HG03378 (cell line): Measurements from ENCODE around the gene MPP1.

ENCODE experiments used
- ATAC-seq: cut with Tn5 transposase; IDR thresholded peaks from one replicate; pipeline ENCODE4 v1.9.1; 2021; ENCODE audit warnings: mild to moderate bottlenecking, moderate library complexity; ENCODE audit not compliant: unreplicated experiment

MPP1 gene

DNA sequence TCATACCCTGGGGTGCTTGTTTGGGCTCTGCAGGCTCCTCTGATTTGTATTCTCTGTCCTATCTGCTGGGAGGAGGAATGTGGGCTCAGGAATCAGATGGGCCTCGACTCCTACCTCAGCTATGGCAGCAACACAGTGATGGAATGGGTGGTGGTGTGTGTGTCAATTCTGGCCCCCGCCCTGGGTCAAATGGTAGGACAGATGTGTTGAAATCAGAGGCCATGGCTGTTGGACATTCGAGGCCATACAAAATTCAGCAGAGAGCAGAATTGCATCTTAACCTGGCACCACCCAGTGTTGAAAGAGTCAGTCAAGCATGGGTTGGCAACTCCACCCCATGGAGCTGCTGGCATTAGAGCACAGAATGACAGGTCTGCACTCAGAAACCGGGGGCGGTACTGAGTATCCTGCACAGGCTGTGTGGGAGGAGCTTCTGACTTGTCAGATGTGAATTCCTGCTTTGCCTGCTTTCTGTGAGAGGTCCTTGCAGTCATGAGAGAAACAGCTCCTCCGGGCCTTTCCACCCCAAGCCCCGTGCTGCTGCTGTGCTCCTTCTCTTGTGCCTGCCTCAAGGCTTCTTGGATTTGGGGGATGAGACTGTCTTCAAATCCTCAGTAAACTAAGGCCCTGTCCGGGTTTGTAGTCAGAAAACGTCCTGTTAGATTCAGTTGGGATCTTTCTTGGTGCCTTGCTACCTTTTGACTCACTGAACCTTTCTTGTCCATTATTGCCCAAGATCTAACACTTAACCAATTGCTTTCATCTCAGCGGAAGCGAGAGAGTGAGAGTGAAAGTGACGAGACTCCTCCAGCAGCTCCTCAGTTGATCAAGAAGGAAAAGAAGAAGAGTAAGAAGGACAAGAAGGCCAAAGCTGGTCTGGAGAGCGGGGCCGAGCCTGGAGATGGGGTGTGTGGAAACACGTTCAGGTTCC, 29.6 kb downstream of the MPP1 start:
- ATAC-seq: no peak

DNA sequence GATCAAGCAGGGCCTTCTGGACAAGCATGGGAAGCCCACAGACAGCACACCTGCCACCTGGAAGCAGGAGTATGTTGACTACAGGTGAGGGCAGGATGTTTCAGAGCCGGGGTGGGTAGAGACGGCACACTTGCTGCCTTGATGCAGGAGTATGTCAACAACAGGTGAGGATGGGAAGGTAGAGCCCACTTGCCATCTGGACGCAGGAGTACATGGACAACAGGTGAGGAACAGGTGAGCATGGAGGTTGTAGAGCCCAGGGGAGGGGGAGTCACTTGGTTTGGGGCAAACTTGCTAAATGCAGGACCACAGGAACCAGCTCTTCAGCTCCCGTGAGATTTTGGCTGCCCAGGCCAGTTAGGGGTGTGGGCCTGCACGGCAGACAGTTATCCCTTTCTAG, 30.7 kb downstream of the MPP1 start:
- ATAC-seq: no peak

DNA sequence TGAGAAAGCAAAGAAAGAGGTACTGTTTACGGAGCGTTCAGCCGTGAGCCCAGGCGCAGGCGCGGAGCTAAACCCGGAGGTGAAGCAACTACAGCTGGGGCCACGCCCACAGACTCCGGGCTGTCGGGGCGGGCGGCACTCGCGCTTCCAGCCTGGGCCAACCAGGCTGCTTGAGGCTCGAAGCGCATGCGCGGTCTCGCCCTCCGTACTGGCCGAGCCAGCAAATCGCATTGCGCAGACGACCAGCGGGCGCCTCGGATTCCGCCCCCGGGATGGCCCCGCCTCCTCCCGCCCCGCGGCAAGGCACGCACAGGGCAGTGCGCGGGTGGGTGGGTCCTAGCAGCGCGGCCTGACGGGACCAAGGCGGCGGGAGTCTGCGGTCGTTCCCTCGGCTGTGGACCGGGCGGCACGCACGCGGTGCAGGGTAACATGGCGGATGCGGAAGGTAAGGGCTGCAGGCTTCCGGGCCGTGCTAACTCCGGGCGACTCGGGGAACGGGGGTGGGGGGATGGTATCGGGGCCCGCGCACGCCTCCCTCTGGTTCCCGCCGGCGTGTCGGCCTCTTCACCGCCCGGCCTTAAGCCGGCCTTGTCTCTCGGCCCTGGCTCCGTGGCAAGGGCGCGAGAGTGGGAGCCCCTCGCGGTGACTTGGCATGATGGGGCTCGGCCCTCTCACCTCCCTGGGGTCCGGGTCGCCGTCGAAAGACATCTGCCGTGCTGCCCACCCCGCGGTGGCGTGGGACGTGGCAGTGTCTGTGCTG, 42.6 kb downstream of the MPP1 start, which contains the start of gene DKC1:
Gene DKC1 (plus strand): TSS at position 328 of the 760 bp plus-strand sequence. CDS start 102 bp downstream, at position 430.
- peak; percentile 82 for ATAC-seq

DNA sequence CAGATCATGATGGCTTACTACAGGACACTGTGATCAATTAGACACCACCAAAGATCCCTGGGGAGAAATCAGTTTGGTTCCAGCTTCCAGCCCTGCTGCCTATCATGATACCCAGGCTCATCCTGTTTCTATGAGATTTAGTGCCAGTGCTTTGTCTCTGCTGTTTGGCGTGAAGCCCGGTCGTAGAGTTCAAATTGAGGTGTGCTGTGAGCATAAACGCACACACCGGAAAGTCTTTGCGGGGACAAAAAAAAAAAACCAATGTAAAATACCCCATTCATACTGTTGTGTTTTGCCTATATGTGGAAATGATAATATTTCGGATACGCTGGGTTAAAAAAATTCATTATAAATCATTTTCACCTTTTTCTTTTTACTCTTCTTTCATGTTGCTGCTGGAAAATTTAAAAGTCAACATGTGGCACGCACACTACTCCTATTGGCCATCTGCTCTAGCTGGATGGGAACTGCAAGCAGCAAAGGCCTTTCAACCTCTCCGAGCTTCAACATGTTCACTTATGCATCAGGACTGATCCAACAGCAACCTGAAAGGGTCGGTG, 43.2 kb downstream of the MPP1 start:
- ATAC-seq: no peak

DNA sequence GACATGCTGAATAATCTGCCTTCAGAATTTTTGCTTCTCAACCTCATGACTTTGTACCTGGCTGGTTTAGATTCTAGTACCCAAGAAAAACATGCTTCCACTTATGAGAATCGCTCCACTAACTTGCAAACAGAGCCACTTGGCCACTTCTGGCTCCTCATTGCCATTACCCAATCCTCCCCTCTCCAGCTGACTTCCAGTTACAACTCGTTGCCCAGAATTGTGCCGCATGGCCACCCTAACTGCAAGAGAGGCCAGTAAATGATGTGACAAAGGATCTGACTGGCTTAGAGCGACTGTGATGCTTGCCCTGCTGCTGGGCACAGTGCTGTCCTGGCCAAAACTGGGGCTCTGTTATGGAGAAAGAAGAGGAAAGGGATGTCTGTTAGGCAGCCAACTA, 46.6 kb downstream of the MPP1 start:
- ATAC-seq: no peak

DNA sequence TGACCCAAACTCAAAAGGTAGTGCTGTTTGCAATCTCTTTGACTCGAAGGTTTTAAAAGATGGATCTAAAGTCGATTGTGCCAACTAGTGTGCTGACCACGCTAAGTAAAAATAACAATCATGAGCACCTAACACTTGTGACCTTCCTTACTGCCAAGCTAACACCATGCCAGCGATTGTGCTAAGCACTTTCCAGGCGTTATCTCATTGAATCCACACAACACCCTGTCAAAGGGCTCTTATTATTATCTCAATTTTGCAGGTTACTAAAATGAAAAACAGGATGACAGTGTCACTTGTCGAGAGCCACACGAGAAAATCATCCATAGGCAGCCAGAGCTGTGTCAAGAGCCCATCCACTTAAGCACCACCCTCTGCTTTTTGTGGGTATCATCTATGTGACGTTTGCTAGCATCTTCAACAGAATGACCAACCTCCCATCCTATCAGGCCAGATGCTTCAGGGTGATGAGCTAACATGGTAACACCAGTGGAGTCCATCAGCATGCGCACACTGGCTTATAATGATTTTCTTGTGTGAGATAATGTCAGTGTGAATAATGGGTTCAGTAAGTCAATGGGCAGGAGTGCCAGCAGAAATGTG, 53.5 kb downstream of the MPP1 start:
- ATAC-seq: no peak

DNA sequence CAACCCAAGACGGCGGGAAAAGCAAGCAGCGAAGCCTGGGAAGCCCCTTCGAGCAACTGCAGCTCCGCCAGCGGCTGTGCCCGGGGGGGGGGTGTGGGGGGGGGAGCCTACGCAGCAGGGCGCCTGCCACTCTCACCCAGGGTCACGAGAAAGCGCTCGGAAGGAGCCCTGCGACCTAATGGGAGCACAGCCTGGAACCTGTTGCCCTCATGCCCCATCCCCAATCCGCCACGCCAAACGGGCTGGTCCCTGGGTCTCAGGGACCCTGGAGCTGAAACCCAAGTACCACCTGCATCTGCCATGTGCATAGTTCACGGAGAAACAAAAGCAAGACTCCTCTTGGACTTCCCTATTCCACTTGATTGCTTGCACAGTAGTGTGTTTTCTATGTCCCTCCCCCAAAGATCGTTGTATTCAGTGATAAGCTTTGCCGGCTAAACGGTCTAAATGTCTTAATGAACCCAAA, 54.0 kb downstream of the MPP1 start:
- ATAC-seq: no peak

DNA sequence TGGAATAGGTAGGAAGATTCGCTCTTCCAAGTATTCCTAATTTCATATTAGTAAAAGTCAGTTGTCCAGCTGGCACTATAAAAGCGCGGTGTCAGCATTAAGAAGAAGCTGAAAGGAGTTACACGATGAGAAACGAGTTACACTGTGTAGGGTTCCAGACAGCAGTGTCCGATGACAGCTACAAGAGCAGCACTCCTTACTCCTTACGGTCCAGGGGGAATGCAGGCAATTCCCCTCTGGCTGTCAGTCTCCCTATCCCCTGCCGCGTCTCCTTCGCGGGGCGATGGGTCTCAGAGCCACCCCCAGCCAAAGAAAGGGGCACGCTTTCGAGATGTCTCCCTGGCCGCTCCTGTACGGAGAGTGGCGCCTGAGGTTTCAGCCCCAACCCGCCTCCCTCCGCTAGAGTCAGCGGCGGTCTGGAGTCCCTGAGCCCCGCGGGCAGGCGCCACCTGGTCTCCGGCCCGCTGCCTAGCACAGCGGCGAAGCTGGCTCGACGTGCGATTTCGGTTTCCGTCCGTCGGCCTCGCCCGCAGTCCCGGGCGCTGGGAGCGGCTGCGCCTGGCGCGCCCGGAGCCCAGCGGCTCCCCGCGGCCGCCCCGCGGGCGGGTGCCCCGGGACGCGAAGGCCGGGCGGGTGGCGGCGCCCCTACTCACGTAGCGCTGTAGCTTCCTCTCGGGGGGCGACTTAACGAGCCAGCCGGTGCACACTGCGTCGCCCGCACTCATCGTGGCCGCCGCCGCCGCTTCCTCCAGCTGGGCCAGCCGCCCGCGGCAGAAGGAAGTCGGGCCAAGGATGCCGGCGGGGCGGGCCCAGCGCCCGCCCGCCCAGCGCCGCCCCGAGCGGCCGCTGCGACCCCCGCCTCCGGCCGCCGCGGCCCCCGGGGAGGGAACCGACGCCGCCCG, 54.7 kb downstream of the MPP1 start, which contains the start of gene GAB3:
Gene GAB3 (minus strand): TSS at position 777 of the 902 bp plus-strand sequence. CDS start 52 bp downstream, at position 725.
- no peak for ATAC-seq

DNA sequence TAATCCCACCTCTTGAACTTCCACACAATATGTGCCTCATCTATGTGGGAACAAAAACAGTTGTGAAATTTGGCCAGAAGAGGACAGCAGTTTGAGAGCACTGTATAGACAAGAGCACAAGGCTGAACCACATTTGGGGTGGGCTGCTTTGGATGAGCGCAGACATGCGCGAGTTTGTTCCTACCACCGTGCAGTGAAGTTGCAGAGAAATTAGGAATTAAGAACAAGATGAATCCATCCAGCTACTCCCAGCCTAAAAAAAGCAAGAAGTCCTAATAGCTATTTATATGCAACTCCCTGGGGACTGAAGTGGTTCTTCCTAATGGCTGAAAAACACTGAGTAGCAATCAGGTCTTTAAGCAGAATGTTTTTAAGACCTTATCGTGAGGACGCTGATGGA, 55.4 kb downstream of the MPP1 start:
- no peak for ATAC-seq

DNA sequence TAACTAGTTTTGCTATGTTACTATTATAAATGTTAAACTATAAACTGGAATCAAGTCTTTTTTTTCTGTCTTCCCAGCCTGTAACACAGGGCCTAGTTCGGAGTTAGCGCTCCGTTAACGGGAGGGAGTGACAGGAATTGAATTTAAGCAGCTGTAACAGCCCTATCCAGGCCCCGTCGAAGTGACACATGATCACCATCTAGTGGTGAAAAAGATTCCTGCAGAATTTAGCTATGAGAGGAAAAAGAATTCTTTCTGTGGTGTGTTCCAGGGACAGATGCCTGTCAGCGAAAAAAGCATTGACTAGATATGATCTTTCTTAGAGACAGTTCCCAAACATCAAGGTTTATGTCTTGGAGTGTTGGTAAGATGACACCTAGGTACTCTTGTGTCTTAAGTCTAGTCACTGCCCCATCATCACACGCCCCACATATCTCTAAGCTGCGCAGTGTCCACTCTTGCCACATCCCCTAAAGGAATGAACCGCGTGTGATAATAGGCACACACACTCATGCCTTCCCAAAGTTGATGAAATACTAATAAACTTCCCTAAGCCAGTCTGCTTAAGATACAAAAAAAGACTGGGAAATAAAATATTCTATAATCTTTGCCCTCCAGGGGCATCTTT, 56.5 kb downstream of the MPP1 start:
- ATAC-seq: peak; percentile 65

DNA sequence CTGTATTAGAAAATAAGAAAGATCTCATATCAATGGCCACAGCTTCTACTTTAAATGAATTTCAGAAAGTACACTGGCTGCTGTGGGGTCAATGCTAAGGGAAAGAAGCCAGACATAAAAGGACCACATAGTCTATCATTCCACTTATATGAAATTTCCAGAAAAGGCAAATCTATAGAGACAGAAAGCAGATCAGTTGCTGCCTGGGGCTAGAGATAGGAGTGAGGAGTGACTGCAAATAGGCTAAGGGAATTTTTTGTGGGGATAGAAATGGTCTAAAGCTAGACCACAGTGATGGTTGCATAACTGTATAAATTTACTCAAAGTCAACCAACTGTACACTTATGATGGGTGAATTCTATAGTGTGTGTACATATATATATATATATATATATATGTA, 62.7 kb downstream of the MPP1 start:
- no peak for ATAC-seq

DNA sequence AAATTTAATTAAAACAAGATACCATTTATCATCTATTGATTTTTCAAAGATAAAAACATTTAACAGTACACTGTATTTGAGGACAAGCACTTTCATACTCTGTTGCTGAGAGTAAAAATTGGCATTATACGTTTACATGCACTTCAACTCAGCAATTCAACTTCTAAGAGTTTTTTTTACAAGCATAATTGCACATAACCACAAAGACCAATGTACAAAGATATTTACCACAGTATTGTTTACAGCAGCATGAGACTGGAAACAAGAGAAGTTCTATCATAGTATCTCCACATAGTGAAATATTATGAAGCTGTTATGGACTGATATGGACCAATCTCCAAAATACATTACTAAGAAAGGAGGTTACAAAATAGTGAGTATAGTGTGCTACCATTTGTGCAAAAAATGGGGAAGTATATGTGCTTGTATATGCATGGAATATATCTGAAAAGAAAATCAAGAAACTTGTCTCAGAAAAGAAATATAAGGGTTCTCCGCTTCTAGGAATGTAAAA, 65.3 kb downstream of the MPP1 start:
- no peak for ATAC-seq

DNA sequence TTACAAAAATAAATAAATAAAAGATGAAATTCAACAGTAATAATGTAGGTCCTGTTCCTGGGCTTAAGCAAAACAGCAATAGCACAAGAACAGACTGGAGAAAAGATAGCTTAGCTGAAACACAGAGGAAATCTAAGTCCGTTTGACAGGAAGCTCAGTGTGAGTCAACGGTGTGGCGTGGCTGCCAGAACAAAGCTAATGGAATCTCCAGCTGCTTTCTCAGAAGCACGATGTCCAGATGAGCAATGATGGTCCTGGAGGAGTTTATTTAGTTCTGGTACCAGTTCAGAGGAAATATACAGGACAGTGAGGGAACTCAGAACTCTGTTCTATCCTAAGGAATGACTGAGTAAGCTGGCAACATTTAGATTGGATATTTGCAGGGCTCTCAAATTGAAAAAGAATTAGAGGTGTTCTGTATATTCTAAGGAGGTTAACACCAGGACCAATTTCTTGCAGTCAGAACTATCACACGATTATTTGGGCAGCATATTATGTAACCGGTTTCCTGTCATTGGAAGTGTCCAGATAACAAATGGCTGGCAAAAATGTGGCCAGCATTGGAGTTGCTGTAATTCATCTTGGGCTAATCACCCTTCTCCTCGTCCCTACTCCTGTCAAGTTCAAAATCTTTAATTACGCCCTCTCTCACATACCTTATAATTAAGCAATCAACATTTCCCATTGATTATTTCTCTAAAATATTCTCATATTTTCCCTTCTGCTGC, 67.1 kb downstream of the MPP1 start:
- ATAC-seq: no peak

DNA sequence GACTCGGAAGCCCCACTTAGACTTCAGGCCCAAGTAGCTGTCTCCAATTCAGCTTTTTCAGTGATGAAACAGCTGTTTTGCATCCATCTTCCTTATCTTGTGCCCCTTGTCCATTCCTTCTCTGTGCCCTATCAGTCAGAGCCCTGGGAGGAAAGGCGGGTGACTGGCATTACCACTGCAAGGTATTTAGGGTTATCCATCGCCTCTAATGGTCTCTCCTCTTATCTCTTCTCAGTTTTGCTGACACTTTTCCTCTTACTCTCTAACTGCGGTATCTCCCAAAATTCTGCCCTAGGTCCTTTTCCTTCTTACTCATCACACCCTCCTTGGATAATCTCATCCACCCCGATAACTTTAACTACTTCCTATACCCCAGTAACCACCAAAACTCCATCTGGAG, 68.1 kb downstream of the MPP1 start:
- no peak for ATAC-seq

DNA sequence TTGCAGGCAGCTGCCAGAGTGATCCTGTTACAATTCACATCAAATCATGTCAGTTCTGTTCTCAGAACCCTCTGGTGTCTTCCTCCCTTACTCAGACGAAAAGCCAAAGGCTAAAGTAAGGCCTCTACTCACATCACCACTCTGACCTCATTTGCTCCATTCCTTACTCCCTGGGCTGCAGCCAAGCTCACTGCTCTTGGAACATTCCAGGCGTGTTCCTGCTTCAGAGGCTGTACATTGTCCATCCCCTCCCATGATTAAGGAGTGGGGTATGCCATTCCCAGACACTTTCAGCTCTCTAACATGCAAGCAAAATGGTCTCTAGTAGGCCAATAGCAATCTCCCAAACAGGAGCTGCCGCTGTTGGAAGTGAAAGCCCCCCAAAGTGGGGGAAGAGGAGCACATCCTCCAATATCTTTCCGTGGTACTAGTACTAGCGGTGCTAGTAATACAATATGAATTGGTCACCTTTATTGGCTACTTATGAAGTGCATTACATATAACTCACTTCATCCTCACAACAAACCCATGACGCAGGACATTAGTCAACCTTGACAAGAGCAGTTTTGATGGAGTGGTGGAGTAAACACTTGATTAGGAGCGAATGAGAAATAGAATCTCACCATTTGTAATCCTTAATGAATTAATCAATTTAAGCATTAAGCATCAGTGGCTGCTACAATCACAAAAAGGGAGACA, 69.4 kb downstream of the MPP1 start:
- no peak for ATAC-seq

DNA sequence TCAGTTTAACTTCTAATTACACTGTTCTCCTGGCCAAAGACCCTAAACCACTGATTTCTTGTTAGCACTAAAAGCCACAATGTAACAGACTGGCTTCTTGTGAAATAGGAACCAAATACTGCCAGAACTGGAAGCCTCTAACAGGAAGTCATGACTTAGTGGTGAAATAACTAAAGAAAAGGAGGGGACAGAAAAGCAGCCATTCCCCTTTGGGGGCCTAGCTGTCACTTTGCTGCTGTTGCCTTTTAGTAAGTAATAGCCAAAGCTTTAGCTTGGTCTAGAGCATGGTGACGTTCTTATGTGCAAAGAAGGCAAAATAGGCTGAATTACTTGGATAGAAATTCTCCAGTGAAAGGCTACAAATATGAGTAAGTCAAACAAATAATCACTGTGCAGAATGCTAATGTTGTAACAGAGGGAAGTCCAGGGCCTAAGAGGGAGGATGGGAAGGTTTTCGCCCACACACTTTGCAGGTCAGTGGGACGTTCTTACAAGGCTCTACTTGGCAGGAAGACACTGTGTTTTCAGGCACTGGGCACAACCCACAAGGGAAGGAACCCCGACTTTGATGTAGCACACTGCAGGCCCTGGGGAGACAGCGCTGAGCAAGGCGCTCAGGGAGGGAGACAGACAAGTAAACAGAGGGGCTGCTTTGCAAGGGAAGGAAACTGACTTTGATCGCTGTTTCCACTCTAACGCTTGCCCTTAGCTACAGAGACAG, 71.1 kb downstream of the MPP1 start:
- ATAC-seq: no peak

DNA sequence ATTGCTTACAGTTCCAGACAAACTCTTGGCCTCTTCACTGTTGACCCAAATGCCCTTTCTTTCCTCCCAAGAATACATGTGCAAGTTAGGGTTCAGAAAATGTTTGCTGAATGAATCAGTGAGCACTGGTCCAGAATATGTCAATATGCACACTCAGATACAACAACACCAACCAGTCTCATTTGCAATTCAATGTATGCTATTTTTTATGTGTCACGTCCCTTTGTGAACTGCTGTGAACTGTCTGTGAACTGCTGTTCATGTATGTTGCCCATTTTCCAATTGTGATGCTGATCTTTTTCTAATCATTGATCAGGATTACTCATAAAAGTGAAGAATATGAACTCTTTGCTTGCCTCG, 72.2 kb downstream of the MPP1 start:
- no peak for ATAC-seq
